HepG2 (cell line): ENCODE data around the gene SPAG9. TPM values are rescaled to one million over a fixed set of nuclear protein-coding genes. Genes with fewer than 3 reads are reported as not detected.

Experiments used
- DMAP1 ChIP-seq: IDR thresholded peaks from 2 replicates; pipeline ENCODE4 v1.6.1; 2016
- KAT7 ChIP-seq: IDR thresholded peaks from 2 replicates; pipeline ENCODE4 v1.6.1; 2018; ENCODE audit warnings: borderline replicate concordance, missing compliant biosample characterization
- NCOA1 ChIP-seq: sonication (generic); formaldehyde crosslinking; IDR thresholded peaks from 2 replicates; pipeline ENCODE4 v1.9.0; 2021; ENCODE audit warnings: missing genetic modification reagents
- ONECUT2 ChIP-seq: sonication (generic); formaldehyde crosslinking; IDR thresholded peaks from 2 replicates; pipeline ENCODE4 v1.4.0; 2020; ENCODE audit warnings: missing genetic modification reagents
- RARG ChIP-seq: sonication (generic); formaldehyde crosslinking; IDR thresholded peaks from 2 replicates; pipeline ENCODE4 v1.4.0; 2020; ENCODE audit warnings: low read depth, mild to moderate bottlenecking, missing genetic modification reagents
- RBFOX2 ChIP-seq: fragments of 200-400 bp; formaldehyde crosslinking; IDR thresholded peaks from 2 replicates; pipeline ENCODE4 v1.6.1; 2017; ENCODE audit warnings: low read depth, mild to moderate bottlenecking, low read length
- SAP130 ChIP-seq: IDR thresholded peaks from 2 replicates; pipeline ENCODE4 v1.6.1; 2016; ENCODE audit warnings: low read depth
- TGIF2 ChIP-seq: IDR thresholded peaks from 2 replicates; pipeline ENCODE4 v1.6.1; 2016; ENCODE audit warnings: control low read depth, missing compliant biosample characterization
- ZFP1 ChIP-seq: IDR thresholded peaks from 2 replicates; pipeline ENCODE4 v1.6.1; 2016
- ZNF207 ChIP-seq: fragments of 450-650 bp; IDR thresholded peaks from 2 replicates; pipeline ENCODE4 v1.6.1; 2016; ENCODE audit warnings: antibody characterized with exemption, borderline replicate concordance
- polyA plus RNA-seq, 8 experiments: library from polyadenylated mRNA; depleted of rRNA in 3 of 8; stranded (reverse) in 7 of 8; unstranded in 1 of 8; fragments of >200 nt; fragmentation: Illumina TruSeq in 4 of 8; extraction: Trizol in 4 of 8; gene quantifications; 2 replicates each; pipeline versions ENCODE4 v1.2.1 to v1.2.3, GENCODE V29; 2011 to 2016; ENCODE audit warnings: low read depth in 4 of 8, missing spikeins in 1 of 8, mixed read lengths in 1 of 8; ENCODE audit not compliant: insufficient read depth in 1 of 8
- total RNA-seq, 5 experiments: library from RNA; depleted of rRNA; stranded (reverse); fragments of >200 nt; fragmentation: Illumina TruSeq; extraction: Trizol; gene quantifications; 2 replicates each; pipeline ENCODE4 v1.2.3, GENCODE V29; 2016; ENCODE audit warnings: low read depth in 1 of 5
- TF ChIP-seq, protein P1 (sequence below): sonication (generic); formaldehyde crosslinking; IDR thresholded peaks from 2 replicates; pipeline ENCODE4 v1.4.0; 2020; ENCODE audit warnings: missing genetic modification reagents
- TF ChIP-seq, protein P2 (sequence below): sonication (generic); formaldehyde crosslinking; conservative IDR thresholded peaks from 2 replicates; pipeline ENCODE4 v1.8.1; 2023; ENCODE audit warnings: missing genetic modification reagents
- TF ChIP-seq, protein P3 (sequence below): sonication (generic); formaldehyde crosslinking; IDR thresholded peaks from 2 replicates; pipeline ENCODE4 v1.4.0; 2020; ENCODE audit warnings: missing genetic modification reagents, borderline replicate concordance
- TF ChIP-seq, protein P4 (sequence below): conservative IDR thresholded peaks from 2 replicates; pipeline ENCODE4 v1.6.1; 2018; ENCODE audit warnings: missing genetic modification reagents
- TF ChIP-seq, protein P5 (sequence below): sonication (generic); formaldehyde crosslinking; IDR thresholded peaks from 2 replicates; pipeline ENCODE4 v1.5.0; 2020; ENCODE audit warnings: mild to moderate bottlenecking, missing genetic modification reagents

Gene SPAG9
- total and polyA plus RNA-seq, 2 of the 13 experiments (the other 11 are each of a cell fraction or from before 2014, with no cell fraction given) = 43.2 to 78.6 TPM

DNA sequence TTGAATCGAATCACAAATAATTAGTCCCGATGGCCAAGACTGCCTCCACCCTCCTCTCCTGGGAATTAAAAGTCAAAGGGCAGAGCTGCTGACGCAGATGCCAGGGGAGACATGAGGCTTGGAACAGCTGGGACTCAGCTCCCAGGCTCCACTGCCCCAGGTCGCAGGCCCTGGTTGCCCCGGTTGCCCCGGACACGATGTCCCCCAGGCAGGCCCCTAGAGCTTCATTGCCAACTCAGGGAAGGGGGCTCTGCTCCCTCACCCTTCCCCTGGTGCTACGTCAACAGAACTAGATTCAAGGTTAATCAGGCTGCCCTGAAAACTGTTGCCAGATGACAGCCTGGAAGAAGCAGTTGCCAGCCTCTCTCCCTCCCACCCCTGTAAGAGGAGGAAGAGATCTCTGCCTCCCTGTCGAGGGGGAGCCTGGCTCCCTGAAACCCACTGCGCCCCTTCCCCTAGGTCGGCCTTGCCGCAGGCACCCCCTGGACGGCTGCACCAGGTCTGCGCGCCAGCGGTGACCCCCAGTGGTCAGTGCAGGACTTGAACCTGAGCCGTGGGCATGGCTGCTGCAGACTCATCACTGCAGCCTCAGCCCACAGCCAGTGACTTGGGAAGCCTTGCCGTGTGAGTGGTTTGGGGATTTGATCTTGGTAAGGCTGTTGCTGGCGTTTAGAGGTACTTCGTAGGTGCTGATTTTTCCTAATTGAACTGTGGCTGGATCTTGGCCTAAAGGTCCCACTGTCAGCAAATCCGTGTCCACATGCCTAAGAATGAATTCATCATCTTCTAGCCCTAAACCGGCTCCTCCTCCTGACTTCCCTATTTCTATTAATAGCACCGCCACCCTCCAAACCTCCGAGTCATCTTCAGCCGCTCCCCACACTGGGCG lies 170.4 kb downstream of the SPAG9 start (continued):
- TF ChIP-seq, protein P1, sequence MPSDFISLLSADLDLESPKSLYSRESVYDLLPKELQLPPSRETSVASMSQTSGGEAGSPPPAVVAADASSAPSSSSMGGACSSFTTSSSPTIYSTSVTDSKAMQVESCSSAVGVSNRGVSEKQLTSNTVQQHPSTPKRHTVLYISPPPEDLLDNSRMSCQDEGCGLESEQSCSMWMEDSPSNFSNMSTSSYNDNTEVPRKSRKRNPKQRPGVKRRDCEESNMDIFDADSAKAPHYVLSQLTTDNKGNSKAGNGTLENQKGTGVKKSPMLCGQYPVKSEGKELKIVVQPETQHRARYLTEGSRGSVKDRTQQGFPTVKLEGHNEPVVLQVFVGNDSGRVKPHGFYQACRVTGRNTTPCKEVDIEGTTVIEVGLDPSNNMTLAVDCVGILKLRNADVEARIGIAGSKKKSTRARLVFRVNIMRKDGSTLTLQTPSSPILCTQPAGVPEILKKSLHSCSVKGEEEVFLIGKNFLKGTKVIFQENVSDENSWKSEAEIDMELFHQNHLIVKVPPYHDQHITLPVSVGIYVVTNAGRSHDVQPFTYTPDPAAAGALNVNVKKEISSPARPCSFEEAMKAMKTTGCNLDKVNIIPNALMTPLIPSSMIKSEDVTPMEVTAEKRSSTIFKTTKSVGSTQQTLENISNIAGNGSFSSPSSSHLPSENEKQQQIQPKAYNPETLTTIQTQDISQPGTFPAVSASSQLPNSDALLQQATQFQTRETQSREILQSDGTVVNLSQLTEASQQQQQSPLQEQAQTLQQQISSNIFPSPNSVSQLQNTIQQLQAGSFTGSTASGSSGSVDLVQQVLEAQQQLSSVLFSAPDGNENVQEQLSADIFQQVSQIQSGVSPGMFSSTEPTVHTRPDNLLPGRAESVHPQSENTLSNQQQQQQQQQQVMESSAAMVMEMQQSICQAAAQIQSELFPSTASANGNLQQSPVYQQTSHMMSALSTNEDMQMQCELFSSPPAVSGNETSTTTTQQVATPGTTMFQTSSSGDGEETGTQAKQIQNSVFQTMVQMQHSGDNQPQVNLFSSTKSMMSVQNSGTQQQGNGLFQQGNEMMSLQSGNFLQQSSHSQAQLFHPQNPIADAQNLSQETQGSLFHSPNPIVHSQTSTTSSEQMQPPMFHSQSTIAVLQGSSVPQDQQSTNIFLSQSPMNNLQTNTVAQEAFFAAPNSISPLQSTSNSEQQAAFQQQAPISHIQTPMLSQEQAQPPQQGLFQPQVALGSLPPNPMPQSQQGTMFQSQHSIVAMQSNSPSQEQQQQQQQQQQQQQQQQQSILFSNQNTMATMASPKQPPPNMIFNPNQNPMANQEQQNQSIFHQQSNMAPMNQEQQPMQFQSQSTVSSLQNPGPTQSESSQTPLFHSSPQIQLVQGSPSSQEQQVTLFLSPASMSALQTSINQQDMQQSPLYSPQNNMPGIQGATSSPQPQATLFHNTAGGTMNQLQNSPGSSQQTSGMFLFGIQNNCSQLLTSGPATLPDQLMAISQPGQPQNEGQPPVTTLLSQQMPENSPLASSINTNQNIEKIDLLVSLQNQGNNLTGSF (CRISPR knock-in tag) = 0 out of 2 replicates have a peak, but pooled peaks have one; percentile 20
- TF ChIP-seq, protein P2, sequence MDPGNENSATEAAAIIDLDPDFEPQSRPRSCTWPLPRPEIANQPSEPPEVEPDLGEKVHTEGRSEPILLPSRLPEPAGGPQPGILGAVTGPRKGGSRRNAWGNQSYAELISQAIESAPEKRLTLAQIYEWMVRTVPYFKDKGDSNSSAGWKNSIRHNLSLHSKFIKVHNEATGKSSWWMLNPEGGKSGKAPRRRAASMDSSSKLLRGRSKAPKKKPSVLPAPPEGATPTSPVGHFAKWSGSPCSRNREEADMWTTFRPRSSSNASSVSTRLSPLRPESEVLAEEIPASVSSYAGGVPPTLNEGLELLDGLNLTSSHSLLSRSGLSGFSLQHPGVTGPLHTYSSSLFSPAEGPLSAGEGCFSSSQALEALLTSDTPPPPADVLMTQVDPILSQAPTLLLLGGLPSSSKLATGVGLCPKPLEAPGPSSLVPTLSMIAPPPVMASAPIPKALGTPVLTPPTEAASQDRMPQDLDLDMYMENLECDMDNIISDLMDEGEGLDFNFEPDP = no peak
- TF ChIP-seq KAT7 (CRISPR knock-in tag) = peak; percentile 74; the same call in 1 of the 2 replicates
- TF ChIP-seq, protein P3, sequence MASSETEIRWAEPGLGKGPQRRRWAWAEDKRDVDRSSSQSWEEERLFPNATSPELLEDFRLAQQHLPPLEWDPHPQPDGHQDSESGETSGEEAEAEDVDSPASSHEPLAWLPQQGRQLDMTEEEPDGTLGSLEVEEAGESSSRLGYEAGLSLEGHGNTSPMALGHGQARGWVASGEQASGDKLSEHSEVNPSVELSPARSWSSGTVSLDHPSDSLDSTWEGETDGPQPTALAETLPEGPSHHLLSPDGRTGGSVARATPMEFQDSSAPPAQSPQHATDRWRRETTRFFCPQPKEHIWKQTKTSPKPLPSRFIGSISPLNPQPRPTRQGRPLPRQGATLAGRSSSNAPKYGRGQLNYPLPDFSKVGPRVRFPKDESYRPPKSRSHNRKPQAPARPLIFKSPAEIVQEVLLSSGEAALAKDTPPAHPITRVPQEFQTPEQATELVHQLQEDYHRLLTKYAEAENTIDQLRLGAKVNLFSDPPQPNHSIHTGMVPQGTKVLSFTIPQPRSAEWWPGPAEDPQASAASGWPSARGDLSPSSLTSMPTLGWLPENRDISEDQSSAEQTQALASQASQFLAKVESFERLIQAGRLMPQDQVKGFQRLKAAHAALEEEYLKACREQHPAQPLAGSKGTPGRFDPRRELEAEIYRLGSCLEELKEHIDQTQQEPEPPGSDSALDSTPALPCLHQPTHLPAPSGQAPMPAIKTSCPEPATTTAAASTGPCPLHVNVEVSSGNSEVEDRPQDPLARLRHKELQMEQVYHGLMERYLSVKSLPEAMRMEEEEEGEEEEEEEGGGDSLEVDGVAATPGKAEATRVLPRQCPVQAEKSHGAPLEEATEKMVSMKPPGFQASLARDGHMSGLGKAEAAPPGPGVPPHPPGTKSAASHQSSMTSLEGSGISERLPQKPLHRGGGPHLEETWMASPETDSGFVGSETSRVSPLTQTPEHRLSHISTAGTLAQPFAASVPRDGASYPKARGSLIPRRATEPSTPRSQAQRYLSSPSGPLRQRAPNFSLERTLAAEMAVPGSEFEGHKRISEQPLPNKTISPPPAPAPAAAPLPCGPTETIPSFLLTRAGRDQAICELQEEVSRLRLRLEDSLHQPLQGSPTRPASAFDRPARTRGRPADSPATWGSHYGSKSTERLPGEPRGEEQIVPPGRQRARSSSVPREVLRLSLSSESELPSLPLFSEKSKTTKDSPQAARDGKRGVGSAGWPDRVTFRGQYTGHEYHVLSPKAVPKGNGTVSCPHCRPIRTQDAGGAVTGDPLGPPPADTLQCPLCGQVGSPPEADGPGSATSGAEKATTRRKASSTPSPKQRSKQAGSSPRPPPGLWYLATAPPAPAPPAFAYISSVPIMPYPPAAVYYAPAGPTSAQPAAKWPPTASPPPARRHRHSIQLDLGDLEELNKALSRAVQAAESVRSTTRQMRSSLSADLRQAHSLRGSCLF (CRISPR knock-in tag) = no peak
- peak; percentile 67 for TF ChIP-seq SAP130 (CRISPR knock-in tag)
- TF ChIP-seq ONECUT2 = no peak
- 0 out of 2 replicates have a peak, but pooled peaks have one; percentile 49 for TF ChIP-seq ZFP1 (CRISPR knock-in tag)
- TF ChIP-seq DMAP1 (CRISPR knock-in tag) = no peak; the same call in 1 of the 2 replicates
- no peak for TF ChIP-seq RARG (CRISPR knock-in tag)
- no peak for TF ChIP-seq TGIF2 (CRISPR knock-in tag)
- no peak for TF ChIP-seq ZNF207
- TF ChIP-seq, protein P4, sequence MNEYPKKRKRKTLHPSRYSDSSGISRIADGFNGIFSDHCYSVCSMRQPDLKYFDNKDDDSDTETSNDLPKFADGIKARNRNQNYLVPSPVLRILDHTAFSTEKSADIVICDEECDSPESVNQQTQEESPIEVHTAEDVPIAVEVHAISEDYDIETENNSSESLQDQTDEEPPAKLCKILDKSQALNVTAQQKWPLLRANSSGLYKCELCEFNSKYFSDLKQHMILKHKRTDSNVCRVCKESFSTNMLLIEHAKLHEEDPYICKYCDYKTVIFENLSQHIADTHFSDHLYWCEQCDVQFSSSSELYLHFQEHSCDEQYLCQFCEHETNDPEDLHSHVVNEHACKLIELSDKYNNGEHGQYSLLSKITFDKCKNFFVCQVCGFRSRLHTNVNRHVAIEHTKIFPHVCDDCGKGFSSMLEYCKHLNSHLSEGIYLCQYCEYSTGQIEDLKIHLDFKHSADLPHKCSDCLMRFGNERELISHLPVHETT = no peak
- TF ChIP-seq, protein P5, sequence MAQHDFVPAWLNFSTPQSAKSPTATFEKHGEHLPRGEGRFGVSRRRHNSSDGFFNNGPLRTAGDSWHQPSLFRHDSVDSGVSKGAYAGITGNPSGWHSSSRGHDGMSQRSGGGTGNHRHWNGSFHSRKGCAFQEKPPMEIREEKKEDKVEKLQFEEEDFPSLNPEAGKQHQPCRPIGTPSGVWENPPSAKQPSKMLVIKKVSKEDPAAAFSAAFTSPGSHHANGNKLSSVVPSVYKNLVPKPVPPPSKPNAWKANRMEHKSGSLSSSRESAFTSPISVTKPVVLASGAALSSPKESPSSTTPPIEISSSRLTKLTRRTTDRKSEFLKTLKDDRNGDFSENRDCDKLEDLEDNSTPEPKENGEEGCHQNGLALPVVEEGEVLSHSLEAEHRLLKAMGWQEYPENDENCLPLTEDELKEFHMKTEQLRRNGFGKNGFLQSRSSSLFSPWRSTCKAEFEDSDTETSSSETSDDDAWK (CRISPR knock-in tag) = no peak
- TF ChIP-seq RBFOX2 = no peak
- TF ChIP-seq NCOA1 (CRISPR knock-in tag) = no peak
